IPS DF 6.9 (cell line): ENCODE results near the gene MEIS2.

Experiments used
- DNase-seq: peaks from one replicate; pipeline ENCODE4 v3.0.0-alpha.2; 2013; ENCODE audit warnings: low read depth, low spot score
- H3K27ac ChIP-seq: one replicate; pipeline ENCODE4 v1.5.1; 2013; ENCODE audit warnings: low read length, control low read depth
- H3K27me3 ChIP-seq: 2 replicates; pipeline ENCODE4 v1.6.1; 2013; ENCODE audit warnings: mild to moderate bottlenecking, low read length; ENCODE audit not compliant: control insufficient read depth, insufficient read depth
- H3K36me3 ChIP-seq: 2 replicates; pipeline ENCODE4 v1.6.1; 2013; ENCODE audit warnings: low read length; ENCODE audit not compliant: control insufficient read depth, insufficient read depth
- H3K4me1 ChIP-seq: 2 replicates; pipeline ENCODE4 v1.6.1; 2013; ENCODE audit warnings: low read length; ENCODE audit not compliant: control insufficient read depth, insufficient read depth
- H3K4me3 ChIP-seq: 2 replicates; pipeline ENCODE4 v1.5.1; 2013; ENCODE audit warnings: mild to moderate bottlenecking, low read length
- H3K9me3 ChIP-seq: 2 replicates; pipeline ENCODE4 v1.6.1; 2013; ENCODE audit warnings: low read length, inconsistent platforms; ENCODE audit not compliant: control insufficient read depth, insufficient read depth
- WGBS: extraction: QIAGEN DNeasy Blood & Tissue Kit; methylation state at CpG from one replicate; pipeline ENCODE4 v1.1.7; 2013; ENCODE audit warnings: mixed read lengths, missing lambda C conversion rate; ENCODE audit not compliant: insufficient read length, insufficient coverage; 5-methylcytosine and 5-hydroxymethylcytosine counted together

MEIS2 gene

DNA sequence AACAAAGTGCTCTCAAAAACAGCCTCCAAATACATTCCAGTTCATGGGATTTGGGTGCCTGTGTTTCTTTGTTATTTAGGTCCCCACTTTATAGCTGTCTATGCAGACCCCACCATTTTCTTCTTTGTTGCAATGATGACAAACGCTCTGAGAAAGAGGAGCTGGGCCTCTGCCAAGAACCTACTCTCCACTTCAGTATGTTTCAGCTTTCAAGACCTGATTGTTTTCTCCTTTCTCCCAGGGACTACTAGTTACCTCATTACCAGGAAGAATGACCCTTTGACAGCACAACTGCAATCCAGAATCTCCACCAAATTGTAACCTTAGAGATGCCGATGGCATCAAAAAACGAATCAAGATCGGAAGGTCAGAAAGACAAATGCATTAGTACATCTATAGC, 236.8 kb downstream of the MEIS2 start:
- no peaks in the 10 kb centered on the region for H3K27me3 ChIP-seq
- no peaks in the 10 kb centered on the region for H3K36me3 ChIP-seq
- no peaks in the 10 kb centered on the region for H3K4me1 ChIP-seq
- H3K4me3 ChIP-seq = no peak overlapping the region
- WGBS = no CpG with 5 or more reads among the region's 4 CpGs
- H3K27ac ChIP-seq = no peak overlapping the region
- DNase-seq = no peak
- no peaks in the 10 kb centered on the region for H3K9me3 ChIP-seq

DNA sequence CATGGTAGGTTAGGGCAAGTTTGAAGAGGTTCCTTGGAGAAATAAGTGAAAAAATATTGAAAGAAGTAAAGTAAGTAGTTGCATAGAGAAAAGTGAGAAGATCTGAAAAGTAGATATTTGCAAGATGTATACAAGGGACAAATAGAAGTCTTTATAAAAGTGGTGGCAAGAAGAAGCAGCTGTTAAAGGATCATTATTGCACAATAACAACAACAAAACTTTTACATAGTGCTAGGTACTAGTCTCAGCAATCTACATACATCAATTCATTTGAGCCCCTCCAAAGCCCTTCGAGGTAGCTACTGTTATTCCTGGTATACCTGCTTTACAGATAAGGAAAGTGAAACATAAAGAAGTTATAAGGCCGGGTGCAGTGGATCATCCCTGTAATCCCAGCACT, 239.6 kb downstream of the MEIS2 start:
- H3K4me3 ChIP-seq = no peak overlapping the region
- no peak overlapping the region for H3K27ac ChIP-seq
- H3K36me3 ChIP-seq = no peaks in the 10 kb centered on the region
- DNase-seq = no peak
- no peaks in the 10 kb centered on the region for H3K9me3 ChIP-seq
- H3K4me1 ChIP-seq = no peaks in the 10 kb centered on the region
- no peaks in the 10 kb centered on the region for H3K27me3 ChIP-seq
- WGBS = no CpG with 5 or more reads among the region's 2 CpGs

DNA sequence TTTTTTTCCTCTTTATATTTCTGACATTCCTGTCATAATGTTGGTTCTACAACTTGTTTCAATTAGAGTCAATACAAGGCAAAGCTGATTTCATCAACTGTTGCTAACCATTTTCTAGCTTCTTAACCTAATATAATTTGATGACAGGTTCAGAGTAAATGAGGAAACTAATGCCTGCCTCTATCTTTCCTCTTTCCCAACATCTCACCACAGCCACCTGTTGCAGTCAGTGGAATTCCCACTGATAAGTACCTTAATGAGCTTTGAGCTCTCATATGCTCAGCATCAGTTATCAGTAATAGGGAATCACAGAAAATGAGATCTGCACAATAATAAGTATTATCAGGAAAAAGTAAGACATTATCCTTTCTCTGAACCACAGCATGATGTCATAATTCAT, 241.9 kb downstream of the MEIS2 start:
- H3K4me1 ChIP-seq = no peaks in the 10 kb centered on the region
- no peak overlapping the region for H3K4me3 ChIP-seq
- H3K36me3 ChIP-seq = no peaks in the 10 kb centered on the region
- no peaks in the 10 kb centered on the region for H3K27me3 ChIP-seq
- DNase-seq = no peak
- H3K9me3 ChIP-seq = no peaks in the 10 kb centered on the region
- H3K27ac ChIP-seq = no peak overlapping the region

DNA sequence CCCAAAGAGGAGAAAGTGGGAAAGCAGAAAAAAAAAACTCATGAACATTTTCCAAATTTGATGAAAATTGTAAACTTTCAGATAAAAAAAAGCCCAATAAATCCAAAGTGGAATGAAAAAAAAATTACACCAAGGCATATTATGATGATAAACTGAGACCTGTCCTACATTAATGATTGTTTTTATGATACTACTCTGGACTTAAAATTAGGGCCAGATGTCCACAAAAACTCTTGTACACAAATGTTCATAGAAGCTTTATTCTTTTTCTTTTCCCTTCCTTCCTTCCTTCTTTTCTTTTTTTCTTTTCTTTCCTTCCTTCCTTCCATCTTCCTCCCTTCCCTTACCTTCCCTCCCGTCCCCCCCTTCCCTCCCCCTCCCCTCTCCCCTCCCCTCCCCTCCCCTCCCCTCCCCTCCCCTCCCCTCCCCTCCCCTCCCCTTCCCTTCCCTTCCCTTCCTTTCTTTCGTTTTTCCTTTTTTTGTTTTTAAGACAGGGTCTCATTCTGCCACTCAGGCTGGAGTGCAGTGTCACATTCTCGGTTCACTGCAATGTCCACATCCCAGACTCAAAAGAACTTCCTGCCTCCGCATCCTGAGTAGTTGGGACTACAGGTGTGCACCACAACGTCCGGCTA, 243.9 kb downstream of the MEIS2 start:
- H3K4me1 ChIP-seq = no peaks in the 10 kb centered on the region
- no peaks in the 10 kb centered on the region for H3K36me3 ChIP-seq

DNA sequence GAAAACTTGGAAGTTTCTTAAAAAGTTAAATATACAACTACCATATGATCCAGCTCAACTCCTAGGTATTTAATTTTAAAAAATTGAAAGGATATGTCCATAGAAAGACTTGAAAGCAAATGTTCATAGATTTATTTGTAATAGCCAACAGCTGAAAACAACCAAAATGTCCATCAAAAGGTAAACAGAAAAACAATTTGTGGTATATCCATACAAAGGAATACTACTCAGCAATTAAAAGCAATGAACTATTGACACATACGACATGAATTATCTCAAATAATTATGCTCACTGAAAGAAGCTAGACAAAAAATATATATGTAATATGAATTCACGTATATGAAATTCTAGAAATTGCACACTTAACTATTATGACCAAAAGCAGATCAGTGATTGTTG, 249.5 kb downstream of the MEIS2 start:
- H3K4me1 ChIP-seq = no peaks in the 10 kb centered on the region; the same call in 1 of the 2 replicates
- WGBS = no CpG with 5 or more reads among the region's 2 CpGs
- H3K27me3 ChIP-seq = no peaks in the 10 kb centered on the region
- H3K9me3 ChIP-seq = no peaks in the 10 kb centered on the region
- H3K4me3 ChIP-seq = no peak overlapping the region
- no peaks in the 10 kb centered on the region for H3K36me3 ChIP-seq
- H3K27ac ChIP-seq = no peak overlapping the region
- no peak for DNase-seq

More for the DNA sequence above, 243.9 kb downstream of the MEIS2 start:
- Histone ChIP-seq H3K27ac (no peak overlapping the region), H3K27me3 (no peaks in the 10 kb centered on the region), H3K4me3 (no peak overlapping the region), H3K9me3 (no peaks in the 10 kb centered on the region)
- no peak for DNase-seq
- 80% methylated on average over 1 of the region's 6 CpGs for WGBS

DNA sequence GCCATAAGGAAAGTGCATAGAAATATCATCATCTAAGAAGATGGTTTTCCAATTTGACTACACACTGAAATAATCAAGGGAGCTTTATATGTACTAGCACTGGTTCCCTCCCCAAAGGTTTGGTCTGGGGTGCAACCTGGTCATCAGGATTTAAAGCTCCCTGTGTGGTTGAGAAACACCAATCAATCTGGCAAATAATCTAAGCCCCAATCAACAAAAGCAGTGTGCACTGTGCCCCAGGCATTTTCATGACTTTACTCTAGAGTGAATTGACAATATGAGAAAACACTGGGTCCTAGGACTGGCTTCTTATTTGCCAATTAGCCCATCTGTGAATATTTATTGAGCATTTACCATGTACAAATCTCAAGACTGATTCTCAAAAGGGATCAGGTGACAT, 255.1 kb downstream of the MEIS2 start:
- Histone ChIP-seq H3K4me3 (no peak overlapping the region), H3K27me3 (no peaks in the 10 kb centered on the region), H3K9me3 (no peaks in the 10 kb centered on the region; the same call in 1 of the 2 replicates), H3K4me1 (peaks cover 2% of the 10 kb centered on the region; the same call in 1 of the 2 replicates), H3K27ac (no peak overlapping the region), H3K36me3 (no peaks in the 10 kb centered on the region)
- DNase-seq = no peak

DNA sequence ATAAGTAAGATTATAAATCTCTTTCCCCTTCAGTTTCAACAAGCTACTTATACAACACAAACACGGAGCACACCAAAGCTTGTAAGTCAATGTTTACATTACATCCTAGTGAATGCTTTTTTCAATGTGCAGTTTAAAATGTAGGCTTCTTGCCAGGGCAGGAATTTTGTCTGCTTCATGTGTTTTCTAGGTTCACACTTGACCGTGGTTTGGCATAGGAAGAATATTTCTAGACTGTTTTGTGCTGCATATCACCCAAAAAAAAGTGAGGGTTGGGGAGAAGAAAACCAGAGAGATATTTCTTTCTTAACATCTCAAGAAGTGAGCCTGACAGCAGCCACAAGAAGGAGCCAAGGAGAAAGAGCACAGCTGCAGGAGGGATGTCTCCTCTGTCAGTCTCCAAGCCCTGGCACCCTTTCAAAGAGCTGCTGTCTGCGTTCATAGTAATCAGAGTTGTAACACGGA, 255.8 kb downstream of the MEIS2 start:
- no peaks in the 10 kb centered on the region; the same call in 1 of the 2 replicates for H3K9me3 ChIP-seq
- no peak for DNase-seq

DNA sequence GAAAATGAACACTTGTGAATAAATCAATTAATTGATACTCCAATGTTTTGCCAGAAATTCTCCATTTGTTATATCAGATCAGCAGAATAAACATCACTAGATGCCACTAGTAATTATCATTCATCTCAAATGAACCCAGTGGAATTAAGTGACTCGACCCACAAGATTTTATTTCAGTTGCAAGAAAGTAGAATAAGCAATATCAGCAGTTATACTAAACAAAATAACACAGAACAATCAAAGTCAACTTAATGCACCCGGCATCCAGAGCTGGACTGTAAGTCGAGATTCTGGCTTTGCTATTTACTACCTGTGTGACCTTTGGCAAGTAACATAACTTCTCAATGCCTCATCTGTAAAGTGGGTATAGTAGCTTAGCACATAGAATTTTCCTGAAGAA, 256.5 kb downstream of the MEIS2 start:
- WGBS = no CpG with 5 or more reads among the region's 3 CpGs
- H3K4me3 ChIP-seq = no peak overlapping the region

More for the DNA sequence above, 255.8 kb downstream of the MEIS2 start:
- Histone ChIP-seq H3K4me1 (peaks cover 2% of the 10 kb centered on the region; the same call in 1 of the 2 replicates), H3K27me3 (no peaks in the 10 kb centered on the region), H3K36me3 (no peaks in the 10 kb centered on the region), H3K4me3 (no peak overlapping the region), H3K27ac (no peak overlapping the region)
- no CpG with 5 or more reads among the region's 4 CpGs for WGBS

DNA sequence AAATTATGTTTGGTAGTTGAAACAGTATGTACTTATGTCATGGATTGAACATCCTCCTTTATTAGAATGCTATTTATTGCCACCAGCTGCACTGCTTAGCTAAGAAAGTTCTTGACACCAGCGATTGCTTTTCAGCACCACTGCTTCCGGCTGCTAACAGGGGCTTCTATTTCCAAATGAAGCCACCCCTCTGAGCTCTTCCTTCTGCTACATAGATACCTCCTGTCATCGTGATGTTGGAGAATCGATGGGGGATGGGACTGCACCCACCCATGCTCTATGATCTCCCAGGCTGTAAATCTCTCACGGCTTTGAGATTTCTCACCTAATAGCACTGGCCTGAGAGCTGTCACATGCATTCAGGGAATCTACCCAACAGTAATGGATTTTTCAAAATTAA, 259.2 kb downstream of the MEIS2 start:
- DNase-seq = no peak
- Histone ChIP-seq H3K9me3 (no peaks in the 10 kb centered on the region; the same call in 1 of the 2 replicates), H3K36me3 (no peaks in the 10 kb centered on the region), H3K27me3 (no peaks in the 10 kb centered on the region), H3K4me1 (peaks cover 2% of the 10 kb centered on the region; the same call in 1 of the 2 replicates), H3K27ac (no peak overlapping the region), H3K4me3 (no peak overlapping the region)
- WGBS = no CpG with 5 or more reads among the region's 5 CpGs

More for the DNA sequence above, 256.5 kb downstream of the MEIS2 start:
- H3K9me3 ChIP-seq = no peaks in the 10 kb centered on the region; the same call in 1 of the 2 replicates
- no peak for DNase-seq
- peaks cover 2% of the 10 kb centered on the region; the same call in 1 of the 2 replicates for H3K4me1 ChIP-seq
- no peak overlapping the region for H3K27ac ChIP-seq
- H3K36me3 ChIP-seq = no peaks in the 10 kb centered on the region
- H3K27me3 ChIP-seq = no peaks in the 10 kb centered on the region
